GM12878 (cell line): Measurements from ENCODE around the gene TMEM120B. TPM values are rescaled to one million over a fixed set of nuclear protein-coding genes. Genes with fewer than 3 reads are reported as not detected.

Experiments used
- BACH1 ChIP-seq: fragments of 450-650 bp; IDR thresholded peaks from 2 replicates; pipeline ENCODE4 v1.6.1; 2017; ENCODE audit warnings: mild to moderate bottlenecking, borderline replicate concordance
- BHLHE40 ChIP-seq, 2 experiments: fragments of 450-650 bp in 1 of 2; IDR thresholded peaks; 2 replicates each; pipeline ENCODE4 v1.6.1; 2011 to 2017; ENCODE audit warnings: low read depth in 2 of 2, borderline replicate concordance in 1 of 2, improper control_type of control experiment in 1 of 2, low read length in 1 of 2, mild to moderate bottlenecking in 1 of 2
- CBFB ChIP-seq: IDR thresholded peaks from 2 replicates; pipeline ENCODE4 v1.6.1; 2016; ENCODE audit warnings: antibody characterized with exemption, low read depth
- CREB1 ChIP-seq: IDR thresholded peaks from 2 replicates; pipeline ENCODE4 v1.6.1; 2012; ENCODE audit warnings: low read depth, mild to moderate bottlenecking, inconsistent platforms
- CREM ChIP-seq: IDR thresholded peaks from 2 replicates; pipeline ENCODE4 v1.6.1; 2014; ENCODE audit warnings: antibody characterized with exemption, low read depth
- GATAD2B ChIP-seq: fragments of 450-650 bp; conservative IDR thresholded peaks from 2 replicates; pipeline ENCODE4 v1.6.1; 2017; ENCODE audit warnings: low read depth, mild to moderate bottlenecking, moderate library complexity
- HDAC2 ChIP-seq: fragments of 200-600 bp; sonication (generic); IDR thresholded peaks from 2 replicates; pipeline ENCODE4 v1.6.1; 2017
- IKZF1 ChIP-seq: fragments of 450-650 bp; conservative IDR thresholded peaks from 2 replicates; pipeline ENCODE4 v1.6.1; 2017; ENCODE audit warnings: antibody characterized with exemption, mild to moderate bottlenecking
- IRF4 ChIP-seq: IDR thresholded peaks from 2 replicates; pipeline ENCODE4 v1.6.1; 2011; ENCODE audit warnings: low read depth, low read length
- KAT2A ChIP-seq: conservative IDR thresholded peaks from 2 replicates; pipeline ENCODE4 v1.6.1; 2011; ENCODE audit warnings: low read depth, low read length; ENCODE audit not compliant: control insufficient read depth
- KLF5 ChIP-seq: fragments of 450-650 bp; IDR thresholded peaks from 2 replicates; pipeline ENCODE4 v1.6.1; 2014; ENCODE audit warnings: mild to moderate bottlenecking; ENCODE audit not compliant: partially characterized antibody
- MEF2A ChIP-seq: IDR thresholded peaks from 2 replicates; pipeline ENCODE4 v1.6.1; 2011; ENCODE audit warnings: low read depth, mild to moderate bottlenecking, low read length, moderate library complexity; ENCODE audit not compliant: insufficient read depth
- MXI1 ChIP-seq: fragments of 150-350 bp; IDR thresholded peaks from 2 replicates; pipeline ENCODE4 v1.6.1; 2011; ENCODE audit warnings: low read depth, mild to moderate bottlenecking, inconsistent platforms, low read length, improper control_type of control experiment
- MYB ChIP-seq: fragments of 150-350 bp; IDR thresholded peaks from 2 replicates; pipeline ENCODE4 v1.6.1; 2014; ENCODE audit warnings: mild to moderate bottlenecking, low read depth, low read length, borderline replicate concordance
- NFYB ChIP-seq: IDR thresholded peaks from 2 replicates; pipeline ENCODE4 v1.6.1; 2011; ENCODE audit warnings: low read depth, mild to moderate bottlenecking, low read length, improper control_type of control experiment, moderate library complexity; ENCODE audit not compliant: insufficient read depth
- POLR2AphosphoS5 ChIP-seq: IDR thresholded peaks from 2 replicates; pipeline ENCODE4 v1.6.1; 2011; ENCODE audit warnings: mild to moderate bottlenecking, low read length, inconsistent platforms
- RAD51 ChIP-seq: fragments of 450-650 bp; IDR thresholded peaks from 2 replicates; pipeline ENCODE4 v1.6.1; 2016; ENCODE audit warnings: moderate library complexity, mild to moderate bottlenecking, inconsistent platforms
- SIN3A ChIP-seq: IDR thresholded peaks from 2 replicates; pipeline ENCODE4 v1.6.1; 2012; ENCODE audit warnings: low read depth, low read length, improper control_type of control experiment
- SMAD5 ChIP-seq: IDR thresholded peaks from 2 replicates; pipeline ENCODE4 v1.6.1; 2016; ENCODE audit warnings: antibody characterized with exemption, low read depth
- SPI1 ChIP-seq: IDR thresholded peaks from 2 replicates; pipeline ENCODE4 v1.6.1; 2011; ENCODE audit warnings: low read depth, mild to moderate bottlenecking, low read length, moderate library complexity, borderline replicate concordance; ENCODE audit not compliant: insufficient read depth
- SREBF2 ChIP-seq: IDR thresholded peaks from 2 replicates; pipeline ENCODE4 v1.6.1; 2012; ENCODE audit warnings: mild to moderate bottlenecking, low read length
- SUPT20H ChIP-seq: IDR thresholded peaks from 2 replicates; pipeline ENCODE4 v1.6.1; 2011; ENCODE audit warnings: low read depth, mild to moderate bottlenecking, low read length, moderate library complexity, borderline replicate concordance; ENCODE audit not compliant: control insufficient read depth
- TCF12 ChIP-seq: IDR thresholded peaks from 2 replicates; pipeline ENCODE4 v1.6.1; 2011; ENCODE audit warnings: low read depth, mild to moderate bottlenecking, low read length
- YBX1 ChIP-seq: fragments of 450-650 bp; IDR thresholded peaks from 2 replicates; pipeline ENCODE4 v1.6.1; 2016; ENCODE audit warnings: antibody characterized with exemption
- ZNF207 ChIP-seq: fragments of 450-650 bp; IDR thresholded peaks from 2 replicates; pipeline ENCODE4 v1.6.1; 2014; ENCODE audit warnings: antibody characterized with exemption, mild to moderate bottlenecking, borderline replicate concordance
- ZNF622 ChIP-seq: fragments of 450-650 bp; IDR thresholded peaks from 2 replicates; pipeline ENCODE4 v1.6.1; 2017; ENCODE audit warnings: mild to moderate bottlenecking, inconsistent platforms
- ZSCAN29 ChIP-seq: fragments of 450-650 bp; IDR thresholded peaks from 2 replicates; pipeline ENCODE4 v1.6.1; 2017; ENCODE audit warnings: mild to moderate bottlenecking, moderate library complexity
- polyA plus RNA-seq, 11 experiments: library from polyadenylated mRNA; depleted of rRNA in 4 of 11; unstranded in 6 of 11; stranded (reverse) in 5 of 11; fragments of >200 nt; fragmentation: Nextera tagmentation in 4 of 11; fragmentation: Illumina TruSeq in 1 of 11; extraction: Ambion mirVana in 4 of 11; extraction: Trizol in 1 of 11; gene quantifications; 1 replicate in 1 of 11; 2 replicates in 10 of 11; pipeline versions ENCODE4 v1.2.1 to v1.2.3, GENCODE V29; 2011 to 2016; ENCODE audit warnings: inconsistent platforms in 2 of 11, missing spikeins in 2 of 11, low read depth in 1 of 11
- total RNA-seq, 4 experiments: library from RNA; depleted of rRNA in 3 of 4; stranded (reverse); fragments of >200 nt in 3 of 4; fragmentation: Illumina TruSeq in 1 of 4; extraction: Trizol in 1 of 4; gene quantifications; 2 replicates each; pipeline versions ENCODE4 v1.2.1 to v1.2.3, GENCODE V29; 2013 to 2021
- TF ChIP-seq, protein P1 (sequence below): IDR thresholded peaks from 2 replicates; pipeline ENCODE4 v1.6.1; 2012; ENCODE audit warnings: low read depth, low read length, improper control_type of control experiment
- TF ChIP-seq, protein P2 (sequence below): IDR thresholded peaks from 2 replicates; pipeline ENCODE4 v1.6.1; 2011; ENCODE audit warnings: mild to moderate bottlenecking, low read depth, low read length, moderate library complexity; ENCODE audit not compliant: insufficient replicate concordance

TMEM120B gene
- total and polyA plus RNA-seq, 10 of the 15 experiments (the other 5 are each of a cell fraction or from before 2014, with no cell fraction given) = 4.0 to 26.2 (median 9.2) TPM

DNA sequence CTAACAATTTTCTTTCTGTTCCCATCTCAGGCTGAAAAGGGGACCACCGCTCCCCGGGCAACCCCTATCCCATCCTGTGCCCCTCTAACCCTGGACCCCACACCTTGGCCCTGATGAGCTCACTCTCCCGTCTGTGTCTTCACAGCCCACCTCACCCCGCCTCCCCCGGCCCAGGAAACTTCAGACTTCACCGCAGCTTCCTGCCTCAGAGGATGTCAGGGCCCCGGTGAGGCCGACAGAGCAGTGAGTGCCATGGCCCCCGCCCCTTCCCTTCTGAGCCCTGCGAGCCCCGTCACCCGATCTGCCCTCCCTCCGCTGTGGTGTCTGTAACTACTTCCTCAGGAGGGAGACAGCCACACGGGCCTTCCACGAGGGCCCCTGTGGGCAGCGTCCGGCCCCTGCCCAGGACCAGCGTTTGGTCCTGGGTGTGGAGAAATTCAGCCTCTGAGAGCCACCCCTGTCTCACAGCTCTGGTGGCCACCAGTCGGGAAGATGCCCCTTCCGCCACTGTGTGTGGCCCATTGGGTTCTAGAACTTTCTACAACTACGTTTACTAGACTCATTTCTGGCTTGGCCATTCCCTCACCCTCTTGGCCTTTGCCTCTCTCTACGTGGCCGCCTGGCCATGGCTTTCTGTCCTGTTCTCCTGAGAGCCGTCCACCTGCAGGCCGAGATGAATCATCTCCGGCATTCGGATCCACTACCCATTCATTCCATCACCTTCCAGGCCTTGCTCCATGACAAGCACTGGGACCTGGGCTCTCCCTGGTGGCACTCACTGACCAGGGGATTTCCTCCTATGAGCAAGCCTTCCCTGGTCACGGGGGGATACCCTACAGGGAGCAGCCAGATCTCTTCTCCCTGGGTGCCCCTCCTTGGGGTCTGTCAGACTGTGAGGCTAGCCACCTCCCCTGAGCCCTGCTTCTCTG lies 77.5 kb downstream of the TMEM120B start (continued):
- TF ChIP-seq BACH1 = peak; percentile 47; the same call in 1 of the 2 replicates
- TF ChIP-seq, protein P1, sequence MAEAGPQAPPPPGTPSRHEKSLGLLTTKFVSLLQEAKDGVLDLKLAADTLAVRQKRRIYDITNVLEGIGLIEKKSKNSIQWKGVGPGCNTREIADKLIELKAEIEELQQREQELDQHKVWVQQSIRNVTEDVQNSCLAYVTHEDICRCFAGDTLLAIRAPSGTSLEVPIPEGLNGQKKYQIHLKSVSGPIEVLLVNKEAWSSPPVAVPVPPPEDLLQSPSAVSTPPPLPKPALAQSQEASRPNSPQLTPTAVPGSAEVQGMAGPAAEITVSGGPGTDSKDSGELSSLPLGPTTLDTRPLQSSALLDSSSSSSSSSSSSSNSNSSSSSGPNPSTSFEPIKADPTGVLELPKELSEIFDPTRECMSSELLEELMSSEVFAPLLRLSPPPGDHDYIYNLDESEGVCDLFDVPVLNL = no peak
- no peak for TF ChIP-seq ZNF622
- TF ChIP-seq NFYB = no peak
- TF ChIP-seq SUPT20H = no peak
- peak; percentile 63 for TF ChIP-seq IKZF1
- no peak for TF ChIP-seq HDAC2
- TF ChIP-seq CREB1 = no peak
- TF ChIP-seq, protein P2, sequence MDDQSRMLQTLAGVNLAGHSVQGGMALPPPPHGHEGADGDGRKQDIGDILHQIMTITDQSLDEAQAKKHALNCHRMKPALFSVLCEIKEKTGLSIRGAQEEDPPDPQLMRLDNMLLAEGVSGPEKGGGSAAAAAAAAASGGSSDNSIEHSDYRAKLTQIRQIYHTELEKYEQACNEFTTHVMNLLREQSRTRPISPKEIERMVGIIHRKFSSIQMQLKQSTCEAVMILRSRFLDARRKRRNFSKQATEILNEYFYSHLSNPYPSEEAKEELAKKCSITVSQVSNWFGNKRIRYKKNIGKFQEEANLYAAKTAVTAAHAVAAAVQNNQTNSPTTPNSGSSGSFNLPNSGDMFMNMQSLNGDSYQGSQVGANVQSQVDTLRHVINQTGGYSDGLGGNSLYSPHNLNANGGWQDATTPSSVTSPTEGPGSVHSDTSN = no peak
- TF ChIP-seq KAT2A = no peak
- TF ChIP-seq MEF2A = no peak
- no peak; the same call in 1 of the 2 replicates for TF ChIP-seq SIN3A
- peak; percentile 71 for TF ChIP-seq CBFB
- no peak for TF ChIP-seq YBX1
- TF ChIP-seq MYB = no peak
- TF ChIP-seq CREM = peak; percentile 73; the same call in 1 of the 2 replicates
- TF ChIP-seq BHLHE40 (IDR thresholded peaks at IDR 0.05; ENCODE audit: borderline replicate concordance in 1 of 2, low read depth in 2 of 2, low read length in 1 of 2) = peak; percentile 53 to 84; a peak in 3 of 4 replicates
- TF ChIP-seq POLR2AphosphoS5 = peak; percentile 67; the same call in 1 of the 2 replicates
- peak; percentile 63 for TF ChIP-seq KLF5
- TF ChIP-seq TCF12 = 0 out of 2 replicates have a peak, but pooled peaks have one; percentile 52
- peak; percentile 14; the same call in 1 of the 2 replicates for TF ChIP-seq SPI1
- TF ChIP-seq IRF4 = no peak
- TF ChIP-seq ZSCAN29 = no peak
- no peak for TF ChIP-seq RAD51
- 0 out of 2 replicates have a peak, but pooled peaks have one; percentile 38 for TF ChIP-seq SMAD5
- TF ChIP-seq MXI1 = no peak; the same call in 1 of the 2 replicates
- TF ChIP-seq SREBF2 = no peak
- peak; percentile 66; the same call in 1 of the 2 replicates for TF ChIP-seq GATAD2B
- no peak for TF ChIP-seq ZNF207
